ENCODE measurements around the gene RGS7.

RGS7 gene

GRCh38 chr1:241079459-241079858 lies 277.5 kb downstream of the RGS7 start:
- DNase-seq (ENCODE audit: low spot score): no peak

- DNase-seq (ENCODE audit: low spot score): no peak
These were observed 278.0 kb downstream of the RGS7 start for GRCh38 chr1:241079047-241079446.

GRCh38 chr1:241077386-241078147 lies 279.4 kb downstream of the RGS7 start:
- no peak for DNase-seq (ENCODE audit: low spot score)

- DNase-seq (ENCODE audit: low spot score): no peak
These were observed 282.5 kb downstream of the RGS7 start for GRCh38 chr1:241074507-241074906.

GRCh38 chr1:241068359-241068758 lies 288.6 kb downstream of the RGS7 start:
- DNase-seq (ENCODE audit: low spot score): no peak

- no peak for DNase-seq (ENCODE audit: low spot score)
These were observed 293.7 kb downstream of the RGS7 start for GRCh38 chr1:241063276-241063675.

- no peak for DNase-seq (ENCODE audit: low spot score)
These were observed 295.9 kb downstream of the RGS7 start for GRCh38 chr1:241061062-241061461.

GRCh38 chr1:241048622-241049021 lies 308.4 kb downstream of the RGS7 start:
- no peak for DNase-seq (ENCODE audit: low spot score)

- no peak for DNase-seq (ENCODE audit: low spot score)
These were observed 311.3 kb downstream of the RGS7 start for GRCh38 chr1:241045659-241046058.

- DNase-seq (ENCODE audit: low spot score): no peak
These were observed 322.6 kb downstream of the RGS7 start for GRCh38 chr1:241034203-241034936.

GRCh38 chr1:241024834-241025233 lies 332.2 kb downstream of the RGS7 start:
- DNase-seq (ENCODE audit: low spot score): no peak

- no peak for DNase-seq (ENCODE audit: low spot score)
These were observed 334.6 kb downstream of the RGS7 start for GRCh38 chr1:241022366-241022765.

GRCh38 chr1:241020851-241021697 lies 335.9 kb downstream of the RGS7 start:
- no peak for DNase-seq (ENCODE audit: low spot score)

- no peak for DNase-seq (ENCODE audit: low spot score)
These were observed 344.2 kb downstream of the RGS7 start for GRCh38 chr1:241012708-241013340.

GRCh38 chr1:241007668-241008067 lies 349.3 kb downstream of the RGS7 start:
- no peak for DNase-seq (ENCODE audit: low spot score)

- no peak for DNase-seq (ENCODE audit: low spot score)
These were observed 357.2 kb downstream of the RGS7 start for GRCh38 chr1:240999826-241000225.

- DNase-seq (ENCODE audit: low spot score): no peak
These were observed 358.5 kb downstream of the RGS7 start for GRCh38 chr1:240998441-240999015.

GRCh38 chr1:240998024-240998423 lies 359.0 kb downstream of the RGS7 start:
- DNase-seq (ENCODE audit: low spot score): no peak

GRCh38 chr1:240993004-240993403 lies 364.0 kb downstream of the RGS7 start:
- no peak for DNase-seq (ENCODE audit: low spot score)

- no peak for DNase-seq (ENCODE audit: low spot score)
These were observed 365.8 kb downstream of the RGS7 start for GRCh38 chr1:240991230-240991629.

- no peak for DNase-seq (ENCODE audit: low spot score)
These were observed 369.1 kb downstream of the RGS7 start for GRCh38 chr1:240987928-240988327.

- DNase-seq (ENCODE audit: low spot score): no peak
These were observed 371.9 kb downstream of the RGS7 start for GRCh38 chr1:240985081-240985480.

All from left forelimb (tissue), 1 donor.